Glutamatergic neuron (in vitro differentiated cells): Measurements from ENCODE around the gene UCN2. TPM values are rescaled to one million over a fixed set of nuclear protein-coding genes. Genes with fewer than 3 reads are reported as not detected.
A peak's percentile ranks its signal among the peaks of the same experiment; 100 is the strongest.

Experiments used
- DNase-seq: peaks from one replicate; pipeline ENCODE4 v3.0.0; 2022
- H3K27ac Mint-ChIP-seq: one replicate; pipeline ENCODE4 v1.8.0; 2020; ENCODE audit warnings: mild to moderate bottlenecking, mixed read lengths, inconsistent platforms; ENCODE audit not compliant: unreplicated experiment
- H3K27me3 Mint-ChIP-seq: one replicate; pipeline ENCODE4 v1.8.0; 2020; ENCODE audit warnings: mild to moderate bottlenecking, moderate library complexity, mixed read lengths, inconsistent platforms; ENCODE audit not compliant: unreplicated experiment
- H3K36me3 Mint-ChIP-seq: one replicate; pipeline ENCODE4 v1.8.0; 2020; ENCODE audit warnings: mild to moderate bottlenecking, mixed read lengths, inconsistent platforms; ENCODE audit not compliant: unreplicated experiment
- H3K4me1 Mint-ChIP-seq: one replicate; pipeline ENCODE4 v1.8.0; 2020; ENCODE audit warnings: mild to moderate bottlenecking, low read depth, mixed read lengths, inconsistent platforms; ENCODE audit not compliant: unreplicated experiment
- H3K4me3 Mint-ChIP-seq: one replicate; pipeline ENCODE4 v1.8.0; 2020; ENCODE audit warnings: mild to moderate bottlenecking, mixed read lengths, inconsistent platforms; ENCODE audit not compliant: unreplicated experiment
- H3K9me3 Mint-ChIP-seq: one replicate; pipeline ENCODE4 v1.8.0; 2020; ENCODE audit warnings: mild to moderate bottlenecking, moderate library complexity, mixed read lengths, inconsistent platforms; ENCODE audit not compliant: unreplicated experiment
- CTCF ChIP-seq: fragments of 200-600 bp; sonication (generic); IDR thresholded peaks from one replicate; pipeline ENCODE4 v1.5.0; 2021; ENCODE audit not compliant: partially characterized antibody, unreplicated experiment
- microRNA-seq: library from miRNA; unstranded; fragments of <30 nt; microRNA quantifications from one replicate; pipeline ENCODE4, GENCODE V29; 2020; ENCODE audit not compliant: unreplicated experiment
- total RNA-seq: library from RNA; stranded (reverse); fragmentation: NEBNext Ultra II Directional; extraction: Animal tissue kit (Norgen Biotek cat#: 25700); gene quantifications from one replicate; pipeline ENCODE4 v1.2.1, GENCODE V29; 2021; ENCODE audit not compliant: unreplicated experiment

Gene UCN2
- total RNA-seq, 1 donor from 2014 or later = 4.3 TPM

GRCh38 chr3:48516571-48516970, 47.0 kb downstream of the UCN2 start:
- peaks cover 5% of the 10 kb centered on the region for H3K36me3 Mint-ChIP-seq
- H3K4me1 Mint-ChIP-seq = no peaks in the 10 kb centered on the region
- H3K9me3 Mint-ChIP-seq = no peaks in the 10 kb centered on the region
- DNase-seq = no peak
- TF ChIP-seq CTCF = no peak
- peaks cover 1% of the 10 kb centered on the region for H3K27me3 Mint-ChIP-seq
- no peak overlapping the region for H3K27ac Mint-ChIP-seq
- no peak overlapping the region for H3K4me3 Mint-ChIP-seq

- H3K4me3 Mint-ChIP-seq = no peak overlapping the region
- peaks cover 1% of the 10 kb centered on the region for H3K27me3 Mint-ChIP-seq
- no peak for TF ChIP-seq CTCF
- peaks cover 5% of the 10 kb centered on the region for H3K36me3 Mint-ChIP-seq
- no peak overlapping the region for H3K27ac Mint-ChIP-seq
- no peak for DNase-seq
- no peaks in the 10 kb centered on the region for H3K4me1 Mint-ChIP-seq
- H3K9me3 Mint-ChIP-seq = no peaks in the 10 kb centered on the region
Measured at GRCh38 chr3:48514431-48515227, 49.0 kb downstream of the UCN2 start.

Small RNAs within 50 kb of the gene (microRNA-seq; reads per million reads assigned to microRNA genes)
- 3.2 reads per million, percentile 23 among the genes with 10 or more reads in this experiment for gene MIR6823
- not detected for gene MIR711

Other genes with a start within 250 kb of the UCN2 start
- not detected for gene SPINK8, start 230.1 kb downstream of the UCN2 start, total RNA-seq
- 0.66 TPM for gene FBXW12, start 191.6 kb downstream of the UCN2 start, total RNA-seq
- 195 TPM for gene PLXNB1, start 133.7 kb downstream of the UCN2 start, total RNA-seq
- gene CCDC51, start 123.7 kb downstream of the UCN2 start, total RNA-seq = 15.3 TPM
- 154 TPM for gene TMA7, start 123.5 kb downstream of the UCN2 start, total RNA-seq
- gene ATRIP, start 117.0 kb downstream of the UCN2 start, total RNA-seq = 15.8 TPM
- 261 TPM for gene SHISA5, start 59.6 kb downstream of the UCN2 start, total RNA-seq
- 40.3 TPM for gene PFKFB4, start 7.0 kb downstream of the UCN2 start, total RNA-seq
- 62.0 TPM for gene COL7A1, start 31.5 kb upstream of the UCN2 start, total RNA-seq
- gene UQCRC1, start 45.9 kb upstream of the UCN2 start, total RNA-seq = 242 TPM
- gene TMEM89, start 58.0 kb upstream of the UCN2 start, total RNA-seq = not detected
- gene SLC26A6, start 71.7 kb upstream of the UCN2 start, total RNA-seq = 26.0 TPM
- gene CELSR3, start 99.1 kb upstream of the UCN2 start, total RNA-seq = 162 TPM
- gene NCKIPSD, start 122.1 kb upstream of the UCN2 start, total RNA-seq = 35.5 TPM
- gene IP6K2, start 153.4 kb upstream of the UCN2 start, total RNA-seq = 182 TPM